DMS53 treated with DMSO at 0.1 percent for 48 hours (cell line): ENCODE data around the gene CCDC9B.

Experiments used
- DNase-seq: peaks from one replicate; lab custom pipeline; 2025; ENCODE audit not compliant: unreplicated experiment; lab: John Stamatoyannopoulos, UW

The CCDC9B gene

GRCh38 chr15:40310001-40310959, 30.5 kb downstream of the CCDC9B start:
- peak; percentile 8 for DNase-seq

- DNase-seq: no peak
Observed at GRCh38 chr15:40309344-40309862, 31.3 kb downstream of the CCDC9B start.

- peak; percentile 3 for DNase-seq
Observed at GRCh38 chr15:40307421-40308211, 33.1 kb downstream of the CCDC9B start, which contains the start of gene PLCB2. TSS of gene PLCB2 (minus strand) at chr15:40307935. CDS start at chr15:40307672, 263 bp downstream.

- DNase-seq: no peak
Observed at GRCh38 chr15:40306908-40307307, 33.8 kb downstream of the CCDC9B start.

GRCh38 chr15:40306371-40306770, 34.4 kb downstream of the CCDC9B start:
- no peak for DNase-seq

GRCh38 chr15:40305281-40305680, 35.5 kb downstream of the CCDC9B start:
- no peak for DNase-seq

GRCh38 chr15:40303576-40303975, 37.2 kb downstream of the CCDC9B start:
- DNase-seq: no peak

- no peak for DNase-seq
Observed at GRCh38 chr15:40302981-40303380, 37.8 kb downstream of the CCDC9B start.

GRCh38 chr15:40302288-40302886, 38.4 kb downstream of the CCDC9B start:
- DNase-seq: no peak

GRCh38 chr15:40301467-40302179, 39.1 kb downstream of the CCDC9B start:
- DNase-seq: no peak

GRCh38 chr15:40300771-40301170, 40.0 kb downstream of the CCDC9B start:
- no peak for DNase-seq

GRCh38 chr15:40300367-40300766, 40.4 kb downstream of the CCDC9B start:
- DNase-seq: no peak

GRCh38 chr15:40298216-40298935, 42.4 kb downstream of the CCDC9B start:
- no peak for DNase-seq

GRCh38 chr15:40297356-40297755, 43.4 kb downstream of the CCDC9B start:
- DNase-seq: no peak

GRCh38 chr15:40296561-40297230, 44.0 kb downstream of the CCDC9B start:
- DNase-seq: no peak

GRCh38 chr15:40295877-40296560, 44.7 kb downstream of the CCDC9B start:
- no peak for DNase-seq

GRCh38 chr15:40295297-40295696, 45.4 kb downstream of the CCDC9B start:
- no peak for DNase-seq
